HEK293 (cell line): ENCODE results near the gene GPER1.

Source experiments
- CTCF ChIA-PET: fragments of 350-600 bp; formaldehyde crosslinking; extraction: SDS; loops from one replicate; lab custom pipeline; 2021; ENCODE audit warnings: antibody characterized with exemption; lab: Yijun Ruan, JAX
- POLR2A ChIA-PET: fragments of 300-600 bp; formaldehyde crosslinking; extraction: SDS; loops from one replicate; lab custom pipeline; 2020; ENCODE audit warnings: antibody characterized with exemption, inconsistent platforms; lab: Yijun Ruan, JAX
- H3K27ac ChIP-seq: fragments of 200-500 bp; sonication (Bioruptor generic); 2 replicates; pipeline ENCODE4 v1.5.1; 2014; ENCODE audit warnings: low read depth, low read length, control low read depth, inconsistent platforms; ENCODE audit errors: extremely low read depth
- H3K36me3 ChIP-seq, 2 experiments: fragments of 200-500 bp in 1 of 2; sonication (Bioruptor generic) in 1 of 2; 1 replicate in 1 of 2; 2 replicates in 1 of 2; pipeline ENCODE4 v1.5.1; 2014 to 2017; ENCODE audit warnings: inconsistent platforms in 2 of 2, low read length in 2 of 2; ENCODE audit not compliant: control insufficient read depth in 2 of 2, insufficient read depth in 1 of 2
- H3K4me1 ChIP-seq: fragments of 200-500 bp; sonication (Bioruptor generic); 2 replicates; pipeline ENCODE4 v1.5.1; 2014; ENCODE audit warnings: mild to moderate bottlenecking, low read length, inconsistent platforms; ENCODE audit not compliant: control insufficient read depth, insufficient read depth
- H3K4me3 ChIP-seq: 2 replicates; pipeline ENCODE4 v1.5.1; 2011; ENCODE audit warnings: low read depth, mild to moderate bottlenecking, control low read depth, low read length, moderate library complexity
- H3K9me3 ChIP-seq: fragments of 200-500 bp; sonication (Bioruptor generic); 2 replicates; pipeline ENCODE4 v1.5.1; 2014; ENCODE audit warnings: low read depth, low read length, inconsistent platforms; ENCODE audit not compliant: control insufficient read depth, insufficient read depth
- BCL11A ChIP-seq: fragments of 450-650 bp; formaldehyde crosslinking; IDR thresholded peaks from 2 replicates; pipeline ENCODE4 v1.5.1; 2016; ENCODE audit warnings: low read depth, missing biosample characterization, missing genetic modification characterization
- EGR2 ChIP-seq: fragments of 450-650 bp; formaldehyde crosslinking; IDR thresholded peaks from 2 replicates; pipeline ENCODE4 v1.5.1; 2016; ENCODE audit warnings: low read depth, missing biosample characterization, missing genetic modification characterization
- GFI1B ChIP-seq: fragments of 450-650 bp; formaldehyde crosslinking; IDR thresholded peaks from 2 replicates; pipeline ENCODE4 v1.5.1; 2016; ENCODE audit warnings: missing biosample characterization, missing genetic modification characterization
- GLIS1 ChIP-seq: fragments of 450-650 bp; formaldehyde crosslinking; IDR thresholded peaks from 2 replicates; pipeline ENCODE4 v1.5.1; 2016; ENCODE audit warnings: missing biosample characterization, missing genetic modification characterization
- MZF1 ChIP-seq: fragments of 450-650 bp; formaldehyde crosslinking; IDR thresholded peaks from 2 replicates; pipeline ENCODE4 v1.5.1; 2017; ENCODE audit warnings: missing biosample characterization, missing genetic modification characterization, borderline replicate concordance
- SP3 ChIP-seq: fragments of 450-650 bp; formaldehyde crosslinking; IDR thresholded peaks from 2 replicates; pipeline ENCODE4 v1.5.1; 2016; ENCODE audit warnings: missing biosample characterization, missing genetic modification characterization
- ZBTB20 ChIP-seq: fragments of 450-650 bp; formaldehyde crosslinking; IDR thresholded peaks from 2 replicates; pipeline ENCODE4 v1.5.1; 2016; ENCODE audit warnings: missing biosample characterization, missing genetic modification characterization
- ZBTB48 ChIP-seq: fragments of 450-650 bp; formaldehyde crosslinking; IDR thresholded peaks from 2 replicates; pipeline ENCODE4 v1.5.1; 2016; ENCODE audit warnings: missing biosample characterization, missing genetic modification characterization
- ZFHX2 ChIP-seq: fragments of 450-650 bp; formaldehyde crosslinking; conservative IDR thresholded peaks from 2 replicates; pipeline ENCODE4 v1.5.1; 2016; ENCODE audit warnings: missing biosample characterization, missing genetic modification characterization
- ZNF112 ChIP-seq: fragments of 450-650 bp; formaldehyde crosslinking; IDR thresholded peaks from 2 replicates; pipeline ENCODE4 v1.5.0; 2017; ENCODE audit warnings: missing biosample characterization, missing genetic modification characterization
- ZNF114 ChIP-seq: fragments of 450-650 bp; formaldehyde crosslinking; IDR thresholded peaks from 2 replicates; pipeline ENCODE4 v1.5.0; 2017; ENCODE audit warnings: missing biosample characterization, missing genetic modification characterization
- ZNF132 ChIP-seq: fragments of 450-650 bp; formaldehyde crosslinking; IDR thresholded peaks from 2 replicates; pipeline ENCODE4 v1.5.1; 2017; ENCODE audit warnings: missing biosample characterization, missing genetic modification characterization, borderline replicate concordance
- ZNF140 ChIP-seq: fragments of 450-650 bp; formaldehyde crosslinking; IDR thresholded peaks from 2 replicates; pipeline ENCODE4 v1.5.1; 2016; ENCODE audit warnings: missing biosample characterization, missing genetic modification characterization
- ZNF16 ChIP-seq: fragments of 450-650 bp; formaldehyde crosslinking; IDR thresholded peaks from 2 replicates; pipeline ENCODE4 v1.5.1; 2016; ENCODE audit warnings: low read depth, missing biosample characterization, missing genetic modification characterization
- ZNF169 ChIP-seq: fragments of 450-650 bp; formaldehyde crosslinking; IDR thresholded peaks from 2 replicates; pipeline ENCODE4 v1.5.1; 2016; ENCODE audit warnings: missing biosample characterization, missing genetic modification characterization
- ZNF174 ChIP-seq: fragments of 450-650 bp; formaldehyde crosslinking; IDR thresholded peaks from 2 replicates; pipeline ENCODE4 v1.5.0; 2017; ENCODE audit warnings: missing biosample characterization, mild to moderate bottlenecking, missing genetic modification characterization
- ZNF394 ChIP-seq: fragments of 450-650 bp; formaldehyde crosslinking; IDR thresholded peaks from 2 replicates; pipeline ENCODE4 v1.5.1; 2016; ENCODE audit warnings: missing biosample characterization, missing genetic modification characterization, mild to moderate bottlenecking, moderate library complexity, borderline replicate concordance
- ZNF585B ChIP-seq: fragments of 450-650 bp; formaldehyde crosslinking; IDR thresholded peaks from 2 replicates; pipeline ENCODE4 v1.5.1; 2016; ENCODE audit warnings: missing biosample characterization, missing genetic modification characterization
- ZNF626 ChIP-seq: fragments of 450-650 bp; sonication (Bioruptor Pico); formaldehyde crosslinking; IDR thresholded peaks from 2 replicates; pipeline ENCODE4 v1.5.1; 2018; ENCODE audit warnings: missing biosample characterization, missing genetic modification characterization, inconsistent platforms
- TF ChIP-seq, protein P1 (sequence below): fragments of 450-650 bp; formaldehyde crosslinking; IDR thresholded peaks from 2 replicates; pipeline ENCODE4 v1.5.1; 2017; ENCODE audit warnings: missing biosample characterization, missing genetic modification characterization
- TF ChIP-seq, protein P2 (sequence below): fragments of 450-650 bp; formaldehyde crosslinking; IDR thresholded peaks from 2 replicates; pipeline ENCODE4 v1.5.1; 2016; ENCODE audit warnings: missing biosample characterization, missing genetic modification characterization
- TF ChIP-seq, protein P3 (sequence below): fragments of 450-650 bp; formaldehyde crosslinking; IDR thresholded peaks from 2 replicates; pipeline ENCODE4 v1.5.1; 2017; ENCODE audit warnings: missing biosample characterization, missing genetic modification characterization
- TF ChIP-seq, protein P4 (sequence below): fragments of 450-650 bp; formaldehyde crosslinking; IDR thresholded peaks from 2 replicates; pipeline ENCODE4 v1.5.1; 2016; ENCODE audit warnings: missing biosample characterization, missing genetic modification characterization
- TF ChIP-seq, protein P5 (sequence below): fragments of 450-650 bp; formaldehyde crosslinking; IDR thresholded peaks from 2 replicates; pipeline ENCODE4 v1.5.1; 2016; ENCODE audit warnings: missing biosample characterization, missing genetic modification characterization

GPER1 gene

DNA sequence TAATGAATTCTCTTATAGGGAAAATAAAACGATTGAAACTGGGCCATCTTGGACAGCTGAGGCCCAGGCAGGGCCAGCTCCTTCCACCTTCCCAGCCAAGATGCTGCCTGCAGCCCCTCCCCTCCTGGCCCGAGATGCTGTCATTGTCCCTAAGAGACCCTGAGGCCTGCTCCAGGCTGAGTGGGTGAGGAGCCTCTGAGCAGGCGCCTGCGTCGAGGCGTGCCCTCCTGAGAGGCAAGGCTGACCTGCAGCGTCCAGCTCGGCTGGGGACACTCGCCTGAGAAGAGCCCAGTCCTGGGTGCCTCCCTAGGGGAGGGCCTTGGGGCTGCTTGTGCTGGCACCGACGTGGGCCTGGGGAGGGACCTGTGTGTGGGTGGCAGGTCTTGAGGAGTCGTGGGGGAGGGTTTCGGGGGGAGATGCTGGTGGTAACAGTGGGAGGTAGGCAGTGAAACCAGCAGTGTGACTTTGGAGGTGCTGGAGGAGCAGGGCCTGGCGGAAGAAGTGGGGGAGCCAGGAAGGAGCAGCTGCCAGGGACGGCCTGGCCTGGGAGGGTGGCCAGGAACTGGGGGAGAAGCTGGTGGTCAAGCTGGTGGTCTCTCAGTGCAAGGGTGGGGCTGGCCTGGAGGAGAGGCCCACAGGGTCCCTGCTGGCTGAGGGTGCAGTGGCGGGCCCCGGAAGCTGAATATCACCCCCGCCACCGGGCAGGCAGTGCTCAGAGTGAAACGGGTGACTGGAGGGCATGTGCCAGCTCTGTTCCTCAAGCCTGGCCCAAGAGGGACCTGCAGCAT is 35.7 kb upstream of the GPER1 start:
- POLR2A ChIA-PET: no interaction called here
- Histone ChIP-seq H3K27ac (no peak overlapping the region), H3K9me3 (no peaks in the 10 kb centered on the region), H3K36me3 (no peaks in the 10 kb centered on the region), H3K4me3 (no peak overlapping the region), H3K4me1 (peaks cover 2% of the 10 kb centered on the region; the same call in 1 of the 2 replicates)
- TF ChIP-seq, protein P1, sequence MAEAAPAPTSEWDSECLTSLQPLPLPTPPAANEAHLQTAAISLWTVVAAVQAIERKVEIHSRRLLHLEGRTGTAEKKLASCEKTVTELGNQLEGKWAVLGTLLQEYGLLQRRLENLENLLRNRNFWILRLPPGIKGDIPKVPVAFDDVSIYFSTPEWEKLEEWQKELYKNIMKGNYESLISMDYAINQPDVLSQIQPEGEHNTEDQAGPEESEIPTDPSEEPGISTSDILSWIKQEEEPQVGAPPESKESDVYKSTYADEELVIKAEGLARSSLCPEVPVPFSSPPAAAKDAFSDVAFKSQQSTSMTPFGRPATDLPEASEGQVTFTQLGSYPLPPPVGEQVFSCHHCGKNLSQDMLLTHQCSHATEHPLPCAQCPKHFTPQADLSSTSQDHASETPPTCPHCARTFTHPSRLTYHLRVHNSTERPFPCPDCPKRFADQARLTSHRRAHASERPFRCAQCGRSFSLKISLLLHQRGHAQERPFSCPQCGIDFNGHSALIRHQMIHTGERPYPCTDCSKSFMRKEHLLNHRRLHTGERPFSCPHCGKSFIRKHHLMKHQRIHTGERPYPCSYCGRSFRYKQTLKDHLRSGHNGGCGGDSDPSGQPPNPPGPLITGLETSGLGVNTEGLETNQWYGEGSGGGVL (tag by site-specific recombination): peak; percentile 9; the same call in 1 of the 2 replicates
- peak; percentile 80 for TF ChIP-seq GLIS1 (tag by site-specific recombination)
- TF ChIP-seq, protein P2, sequence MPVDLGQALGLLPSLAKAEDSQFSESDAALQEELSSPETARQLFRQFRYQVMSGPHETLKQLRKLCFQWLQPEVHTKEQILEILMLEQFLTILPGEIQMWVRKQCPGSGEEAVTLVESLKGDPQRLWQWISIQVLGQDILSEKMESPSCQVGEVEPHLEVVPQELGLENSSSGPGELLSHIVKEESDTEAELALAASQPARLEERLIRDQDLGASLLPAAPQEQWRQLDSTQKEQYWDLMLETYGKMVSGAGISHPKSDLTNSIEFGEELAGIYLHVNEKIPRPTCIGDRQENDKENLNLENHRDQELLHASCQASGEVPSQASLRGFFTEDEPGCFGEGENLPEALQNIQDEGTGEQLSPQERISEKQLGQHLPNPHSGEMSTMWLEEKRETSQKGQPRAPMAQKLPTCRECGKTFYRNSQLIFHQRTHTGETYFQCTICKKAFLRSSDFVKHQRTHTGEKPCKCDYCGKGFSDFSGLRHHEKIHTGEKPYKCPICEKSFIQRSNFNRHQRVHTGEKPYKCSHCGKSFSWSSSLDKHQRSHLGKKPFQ: no peak
- TF ChIP-seq ZBTB20 (tag by site-specific recombination): peak; percentile 59; the same call in 1 of the 2 replicates
- TF ChIP-seq EGR2: 0 out of 2 replicates have a peak, but pooled peaks have one; percentile 22
- TF ChIP-seq, protein P3, sequence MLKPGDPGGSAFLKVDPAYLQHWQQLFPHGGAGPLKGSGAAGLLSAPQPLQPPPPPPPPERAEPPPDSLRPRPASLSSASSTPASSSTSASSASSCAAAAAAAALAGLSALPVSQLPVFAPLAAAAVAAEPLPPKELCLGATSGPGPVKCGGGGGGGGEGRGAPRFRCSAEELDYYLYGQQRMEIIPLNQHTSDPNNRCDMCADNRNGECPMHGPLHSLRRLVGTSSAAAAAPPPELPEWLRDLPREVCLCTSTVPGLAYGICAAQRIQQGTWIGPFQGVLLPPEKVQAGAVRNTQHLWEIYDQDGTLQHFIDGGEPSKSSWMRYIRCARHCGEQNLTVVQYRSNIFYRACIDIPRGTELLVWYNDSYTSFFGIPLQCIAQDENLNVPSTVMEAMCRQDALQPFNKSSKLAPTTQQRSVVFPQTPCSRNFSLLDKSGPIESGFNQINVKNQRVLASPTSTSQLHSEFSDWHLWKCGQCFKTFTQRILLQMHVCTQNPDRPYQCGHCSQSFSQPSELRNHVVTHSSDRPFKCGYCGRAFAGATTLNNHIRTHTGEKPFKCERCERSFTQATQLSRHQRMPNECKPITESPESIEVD (tag by site-specific recombination): no peak
- no peak for TF ChIP-seq SP3
- TF ChIP-seq ZFHX2 (tag by site-specific recombination): peak; percentile 58
- CTCF ChIA-PET: interaction anchor here (0.7 to 2.1 kb wide), 4 partner anchors 58 to 100 kb away, joined by 3 to 10 read pairs (median 6); no protein-coding TSS in a partner anchor

DNA sequence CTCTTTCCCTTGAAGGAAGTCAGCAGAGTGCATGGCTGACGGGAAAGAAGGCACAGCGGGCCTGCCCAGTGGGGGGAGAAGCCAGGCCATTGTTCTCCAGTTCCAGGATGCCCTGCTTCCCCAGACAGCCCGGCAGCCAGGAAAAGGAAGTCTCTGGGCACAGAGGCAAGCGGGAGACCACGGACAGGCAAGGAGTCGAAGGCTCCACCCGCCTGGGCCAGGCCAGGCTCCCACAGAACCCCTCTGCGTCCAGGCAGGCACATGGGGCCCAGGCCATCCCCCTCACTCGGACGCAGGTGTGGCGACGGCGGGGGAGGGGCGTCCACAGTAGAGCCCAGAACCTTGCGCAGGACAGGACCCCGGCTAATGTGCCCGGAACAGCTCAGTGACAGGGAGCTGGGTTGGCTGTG is 34.9 kb upstream of the GPER1 start:
- ChIA-PET POLR2A (no interaction called here), CTCF (interaction anchor here (0.9 to 1.9 kb wide), 2 partner anchors 58 to 60 kb away, joined by 5 to 10 read pairs; no protein-coding TSS in a partner anchor)
- H3K36me3 ChIP-seq: peaks cover 0 to 6% of the 10 kb centered on the region in 2 experiments; a peak in 1 of 3 replicates
- no peaks in the 10 kb centered on the region for H3K9me3 ChIP-seq
- H3K4me1 ChIP-seq: no peaks in the 10 kb centered on the region
- no peak overlapping the region for H3K27ac ChIP-seq
- H3K4me3 ChIP-seq: no peak overlapping the region
- TF ChIP-seq ZNF140 (tag by site-specific recombination) (no peak), ZBTB48 (tag by site-specific recombination) (no peak), ZNF585B (tag by site-specific recombination) (no peak), ZNF626 (no peak), ZNF114 (tag by site-specific recombination) (no peak), BCL11A (no peak), ZNF169 (tag by site-specific recombination) (no peak), ZNF16 (tag by site-specific recombination) (no peak), ZNF112 (no peak), ZNF132 (no peak), ZNF394 (tag by site-specific recombination) (no peak), MZF1 (tag by site-specific recombination) (no peak), GFI1B (tag by site-specific recombination) (no peak), ZNF174 (no peak)
- TF ChIP-seq, protein P4, sequence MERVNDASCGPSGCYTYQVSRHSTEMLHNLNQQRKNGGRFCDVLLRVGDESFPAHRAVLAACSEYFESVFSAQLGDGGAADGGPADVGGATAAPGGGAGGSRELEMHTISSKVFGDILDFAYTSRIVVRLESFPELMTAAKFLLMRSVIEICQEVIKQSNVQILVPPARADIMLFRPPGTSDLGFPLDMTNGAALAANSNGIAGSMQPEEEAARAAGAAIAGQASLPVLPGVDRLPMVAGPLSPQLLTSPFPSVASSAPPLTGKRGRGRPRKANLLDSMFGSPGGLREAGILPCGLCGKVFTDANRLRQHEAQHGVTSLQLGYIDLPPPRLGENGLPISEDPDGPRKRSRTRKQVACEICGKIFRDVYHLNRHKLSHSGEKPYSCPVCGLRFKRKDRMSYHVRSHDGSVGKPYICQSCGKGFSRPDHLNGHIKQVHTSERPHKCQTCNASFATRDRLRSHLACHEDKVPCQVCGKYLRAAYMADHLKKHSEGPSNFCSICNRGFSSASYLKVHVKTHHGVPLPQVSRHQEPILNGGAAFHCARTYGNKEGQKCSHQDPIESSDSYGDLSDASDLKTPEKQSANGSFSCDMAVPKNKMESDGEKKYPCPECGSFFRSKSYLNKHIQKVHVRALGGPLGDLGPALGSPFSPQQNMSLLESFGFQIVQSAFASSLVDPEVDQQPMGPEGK (tag by site-specific recombination): no peak
- TF ChIP-seq, protein P5, sequence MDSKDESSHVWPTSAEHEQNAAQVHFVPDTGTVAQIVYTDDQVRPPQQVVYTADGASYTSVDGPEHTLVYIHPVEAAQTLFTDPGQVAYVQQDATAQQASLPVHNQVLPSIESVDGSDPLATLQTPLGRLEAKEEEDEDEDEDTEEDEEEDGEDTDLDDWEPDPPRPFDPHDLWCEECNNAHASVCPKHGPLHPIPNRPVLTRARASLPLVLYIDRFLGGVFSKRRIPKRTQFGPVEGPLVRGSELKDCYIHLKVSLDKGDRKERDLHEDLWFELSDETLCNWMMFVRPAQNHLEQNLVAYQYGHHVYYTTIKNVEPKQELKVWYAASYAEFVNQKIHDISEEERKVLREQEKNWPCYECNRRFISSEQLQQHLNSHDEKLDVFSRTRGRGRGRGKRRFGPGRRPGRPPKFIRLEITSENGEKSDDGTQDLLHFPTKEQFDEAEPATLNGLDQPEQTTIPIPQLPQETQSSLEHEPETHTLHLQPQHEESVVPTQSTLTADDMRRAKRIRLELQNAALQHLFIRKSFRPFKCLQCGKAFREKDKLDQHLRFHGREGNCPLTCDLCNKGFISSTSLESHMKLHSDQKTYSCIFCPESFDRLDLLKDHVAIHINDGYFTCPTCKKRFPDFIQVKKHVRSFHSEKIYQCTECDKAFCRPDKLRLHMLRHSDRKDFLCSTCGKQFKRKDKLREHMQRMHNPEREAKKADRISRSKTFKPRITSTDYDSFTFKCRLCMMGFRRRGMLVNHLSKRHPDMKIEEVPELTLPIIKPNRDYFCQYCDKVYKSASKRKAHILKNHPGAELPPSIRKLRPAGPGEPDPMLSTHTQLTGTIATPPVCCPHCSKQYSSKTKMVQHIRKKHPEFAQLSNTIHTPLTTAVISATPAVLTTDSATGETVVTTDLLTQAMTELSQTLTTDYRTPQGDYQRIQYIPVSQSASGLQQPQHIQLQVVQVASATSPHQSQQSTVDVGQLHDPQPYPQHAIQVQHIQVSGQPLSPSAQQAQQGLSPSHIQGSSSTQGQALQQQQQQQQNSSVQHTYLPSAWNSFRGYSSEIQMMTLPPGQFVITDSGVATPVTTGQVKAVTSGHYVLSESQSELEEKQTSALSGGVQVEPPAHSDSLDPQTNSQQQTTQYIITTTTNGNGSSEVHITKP (tag by site-specific recombination): no peak
